Measurements from ENCODE around the gene PPP2R2C. TPM values are rescaled to one million over a fixed set of nuclear protein-coding genes. Genes with fewer than 3 reads are reported as not detected.

The PPP2R2C gene
- total RNA-seq, 3 donors from 2014 or later: 0.31 to 2.9 (median 0.41) TPM

- no peak for TF ChIP-seq CTCF (IDR thresholded peaks at IDR 0.05)
- no peak for ATAC-seq
- no peak for DNase-seq
- Histone ChIP-seq H3K36me3 (ENCODE audit: low read depth) (no peaks in the 10 kb centered on the region), H3K4me1 (ENCODE audit: low read depth) (no peaks in the 10 kb centered on the region), H3K9me3 (peaks cover 17% of the 10 kb centered on the region), H3K4me3 (no peak overlapping the region)
- intact Hi-C loops (cut with DNase I, micrococcal nuclease): no loop called here
Measured at GRCh38 chr4:6504900-6505496, 32.6 kb upstream of the PPP2R2C start.

GRCh38 chr4:6502747-6503465 is 30.5 kb upstream of the PPP2R2C start:
- DNase-seq (no peak), ATAC-seq (no peak)
- no peak for TF ChIP-seq CTCF (IDR thresholded peaks at IDR 0.05)
- Histone ChIP-seq H3K4me3 (no peak overlapping the region), H3K4me1 (ENCODE audit: low read depth) (no peaks in the 10 kb centered on the region), H3K36me3 (ENCODE audit: low read depth) (no peaks in the 10 kb centered on the region), H3K9me3 (peaks cover 17% of the 10 kb centered on the region)
- intact Hi-C loops (cut with DNase I, micrococcal nuclease): no loop called here

GRCh38 chr4:6502147-6502546 is 29.7 kb upstream of the PPP2R2C start:
- no peaks in the 10 kb centered on the region for H3K4me1 ChIP-seq (ENCODE audit: low read depth)
- peaks cover 17% of the 10 kb centered on the region for H3K9me3 ChIP-seq
- H3K4me3 ChIP-seq: no peak overlapping the region
- intact Hi-C loops (cut with DNase I, micrococcal nuclease): no loop called here
- ATAC-seq (no peak), DNase-seq (no peak)
- TF ChIP-seq CTCF (IDR thresholded peaks at IDR 0.05): no peak
- H3K36me3 ChIP-seq (ENCODE audit: low read depth): no peaks in the 10 kb centered on the region

GRCh38 chr4:6501171-6501570 is 28.8 kb upstream of the PPP2R2C start:
- ATAC-seq (no peak), DNase-seq (no peak)
- TF ChIP-seq CTCF (IDR thresholded peaks at IDR 0.05): no peak
- intact Hi-C loops (cut with DNase I, micrococcal nuclease): no loop called here
- Histone ChIP-seq H3K9me3 (peaks cover 14% of the 10 kb centered on the region), H3K4me1 (ENCODE audit: low read depth) (no peaks in the 10 kb centered on the region), H3K4me3 (no peak overlapping the region), H3K36me3 (ENCODE audit: low read depth) (no peaks in the 10 kb centered on the region)

- ATAC-seq: no peak
- peaks cover 14% of the 10 kb centered on the region for H3K9me3 ChIP-seq
- DNase-seq: no peak
- H3K4me1 ChIP-seq (ENCODE audit: low read depth): no peaks in the 10 kb centered on the region
- TF ChIP-seq CTCF (IDR thresholded peaks at IDR 0.05): no peak
- H3K4me3 ChIP-seq: no peak overlapping the region
- intact Hi-C loops (cut with DNase I, micrococcal nuclease): no loop called here
- no peaks in the 10 kb centered on the region for H3K36me3 ChIP-seq (ENCODE audit: low read depth)
Measured at GRCh38 chr4:6500481-6501140, 28.2 kb upstream of the PPP2R2C start.
